HCT116 (cell line): Measurements from ENCODE around the gene ACP1. TPM values are rescaled to one million over a fixed set of nuclear protein-coding genes. Genes with fewer than 3 reads are reported as not detected.

Experiments
- ATAC-seq: fragments of 200-7000 bp; cut with Tn5 transposase; 2 replicates; pipeline ENCODE4 v1.9.1; 2020; ENCODE audit warnings: mild to moderate bottlenecking, moderate library complexity
- BruUV-seq: library from RNA; stranded (reverse); fragments of 400-500 nt; replicated peaks from 2 replicates; lab custom pipeline; 2021; lab: Mats Ljungman, UMichigan
- CTCF ChIA-PET: fragments of 300-600 bp; sonication (Branson Sonifier 250); formaldehyde crosslinking; loops from one replicate; lab custom pipeline; 2021; ENCODE audit warnings: antibody characterized with exemption; lab: Charles Lee
- POLR2A ChIA-PET: fragments of 300-600, 350-600 bp; sonication (Branson Sonifier 250); formaldehyde crosslinking; loops from one replicate; lab custom pipeline; 2021; ENCODE audit warnings: antibody characterized with exemption; lab: Charles Lee
- RAD21 ChIA-PET, 2 experiments: fragments of 300-600 bp; sonication (Branson Sonifier 250); formaldehyde crosslinking; loops; one replicate each; lab custom pipeline; 2023; ENCODE audit warnings: low total read pairs in 2 of 2; ENCODE audit not compliant: uncharacterized antibody in 2 of 2, unreplicated experiment in 2 of 2, low non-redundant PET in 1 of 2; lab: Charles Lee
- DNase-seq: peaks from one replicate; pipeline ENCODE4 v3.0.0-alpha.2; 2010; ENCODE audit warnings: low read depth, low spot score
- H2AFZ ChIP-seq: fragments of 200-600 bp; shearing (Covaris generic), sonication (generic); 2 replicates; pipeline ENCODE4 v1.6.1; 2017; ENCODE audit warnings: low read depth, mixed run types, mixed read lengths, antibody characterized with exemption, low read length; ENCODE audit not compliant: poor library complexity, severe bottlenecking
- H3K27ac ChIP-seq: 2 replicates; pipeline ENCODE4 v1.5.1; 2012; ENCODE audit warnings: low read depth, low read length
- H3K27me3 ChIP-seq: fragments of 200-600 bp; sonication (generic); 2 replicates; pipeline ENCODE4 v1.6.1; 2016; ENCODE audit warnings: mixed run types, low read length, mixed read lengths; ENCODE audit not compliant: insufficient read depth
- H3K36me3 ChIP-seq, 2 experiments: fragments of 200-500 bp in 1 of 2; fragments of 200-600 bp in 1 of 2; sonication (Bioruptor generic) in 1 of 2; sonication (generic) in 1 of 2; 2 replicates each; pipeline versions ENCODE4 v1.5.1 to v1.6.1; 2014 to 2016; ENCODE audit warnings: low read length in 2 of 2, inconsistent platforms in 1 of 2, mixed read lengths in 1 of 2, mixed run types in 1 of 2; ENCODE audit not compliant: insufficient read depth in 2 of 2, control insufficient read depth in 1 of 2
- H3K4me1 ChIP-seq, 2 experiments: fragments of 200-600 bp in 1 of 2; sonication (generic) in 1 of 2; 2 replicates each; pipeline versions ENCODE4 v1.5.1 to v1.6.1; 2012 to 2017; ENCODE audit warnings: low read length in 2 of 2, inconsistent platforms in 1 of 2, mild to moderate bottlenecking in 1 of 2, mixed read lengths in 1 of 2, mixed run types in 1 of 2, moderate library complexity in 1 of 2; ENCODE audit not compliant: insufficient read depth in 2 of 2, control insufficient read depth in 1 of 2
- H3K4me2 ChIP-seq: fragments of 200-600 bp; sonication (generic); 2 replicates; pipeline ENCODE4 v1.6.1; 2017; ENCODE audit warnings: mixed run types, low read length, mixed read lengths
- H3K4me3 ChIP-seq, 2 experiments: fragments of 200-600 bp in 1 of 2; sonication (generic) in 1 of 2; replicated peaks in 1 of 2; 2 replicates each; pipeline ENCODE4 v1.5.1; 2011 to 2016; ENCODE audit warnings: low read length in 2 of 2, control low read depth in 1 of 2, low read depth in 1 of 2, mild to moderate bottlenecking in 1 of 2, mixed read lengths in 1 of 2, mixed run types in 1 of 2
- H3K79me2 ChIP-seq: fragments of 200-600 bp; sonication (generic); 2 replicates; pipeline ENCODE4 v1.6.1; 2017; ENCODE audit warnings: mild to moderate bottlenecking, mixed run types, low read length, moderate library complexity, mixed read lengths; ENCODE audit not compliant: insufficient read depth
- H3K9ac ChIP-seq: fragments of 200-600 bp; sonication (generic); 2 replicates; pipeline ENCODE4 v1.6.1; 2016; ENCODE audit warnings: low read length, mixed read lengths
- H3K9me2 ChIP-seq: fragments of 200-600 bp; sonication (generic), shearing (Covaris generic); 2 replicates; pipeline ENCODE4 v1.6.1; 2017; ENCODE audit warnings: mixed run types, mild to moderate bottlenecking, moderate library complexity; ENCODE audit not compliant: insufficient read depth
- H3K9me3 ChIP-seq, 2 experiments: fragments of 200-500 bp in 1 of 2; fragments of 200-600 bp in 1 of 2; sonication (Bioruptor generic) in 1 of 2; sonication (generic) in 1 of 2; 2 replicates each; pipeline ENCODE4 v1.6.1; 2014 to 2017; ENCODE audit warnings: low read length in 2 of 2, mixed read lengths in 2 of 2, inconsistent platforms in 1 of 2, low read depth in 1 of 2, mild to moderate bottlenecking in 1 of 2, mixed run types in 1 of 2, moderate library complexity in 1 of 2; ENCODE audit not compliant: control insufficient read depth in 1 of 2, insufficient read depth in 1 of 2
- H4K20me1 ChIP-seq: fragments of 200-600 bp; sonication (generic), shearing (Covaris generic); 2 replicates; pipeline ENCODE4 v1.6.1; 2017; ENCODE audit warnings: mixed run types, mild to moderate bottlenecking, moderate library complexity; ENCODE audit not compliant: insufficient read depth
- CEBPB ChIP-seq: IDR thresholded peaks from 2 replicates; pipeline ENCODE4 v1.6.1; 2012; ENCODE audit warnings: low read depth
- FOSL1 ChIP-seq: IDR thresholded peaks from 2 replicates; pipeline ENCODE4 v1.6.1; 2012; ENCODE audit warnings: low read depth
- RAD21 ChIP-seq: IDR thresholded peaks from 2 replicates; pipeline ENCODE4 v1.6.1; 2012; ENCODE audit warnings: low read depth, mild to moderate bottlenecking
- REST ChIP-seq: IDR thresholded peaks from 2 replicates; pipeline ENCODE4 v1.6.1; 2012; ENCODE audit warnings: low read depth
- SIN3A ChIP-seq: IDR thresholded peaks from 2 replicates; pipeline ENCODE4 v1.6.1; 2012; ENCODE audit warnings: low read depth
- TCF7L2 ChIP-seq: IDR thresholded peaks from 2 replicates; pipeline ENCODE4 v1.7.0; 2011; ENCODE audit warnings: borderline replicate concordance, inconsistent platforms; ENCODE audit not compliant: insufficient read depth, insufficient read length; ENCODE audit errors: extremely low read depth
- ZBTB33 ChIP-seq: IDR thresholded peaks from 2 replicates; pipeline ENCODE4 v1.6.1; 2011; ENCODE audit warnings: mild to moderate bottlenecking, low read length, moderate library complexity; ENCODE audit not compliant: insufficient replicate concordance; ENCODE audit errors: extremely low read depth
- ZFX ChIP-seq: fragments of 450-650 bp; IDR thresholded peaks from 2 replicates; pipeline ENCODE4 v1.6.1; 2017
- ZNF274 ChIP-seq: fragments of 200-500 bp; sonication (Bioruptor generic); IDR thresholded peaks from 2 replicates; pipeline ENCODE4 v1.6.1; 2014; ENCODE audit warnings: mild to moderate bottlenecking, low read depth, low read length, inconsistent platforms
- intact Hi-C: fragments of 100-400 bp; cut with micrococcal nuclease; formaldehyde crosslinking; loops from 2 replicates; pipeline ENCODE4 v1.10.0; 2022
- total RNA-seq: library from RNA; stranded (reverse); gene quantifications from one replicate; pipeline ENCODE4 v1.2.1, GENCODE V29; 2021; ENCODE audit not compliant: unreplicated experiment

Gene ACP1
- total RNA-seq, 1 experiment from 2014 or later = 113 TPM

- Histone ChIP-seq H2AFZ (no peak overlapping the region), H3K27ac (no peak overlapping the region), H3K79me2 (peaks cover 67% of the 10 kb centered on the region), H3K4me3 (no peak overlapping the region), H3K36me3 (peaks cover 43 to 57% of the 10 kb centered on the region in 2 experiments), H3K4me2 (no peak overlapping the region), H3K9me2 (no peaks in the 10 kb centered on the region), H3K9me3 (no peaks in the 10 kb centered on the region), H3K27me3 (no peaks in the 10 kb centered on the region), H3K4me1 (no peaks in the 10 kb centered on the region), H3K9ac (no peak overlapping the region), H4K20me1 (peaks cover 19% of the 10 kb centered on the region; the same call in 1 of the 2 replicates)
- intact Hi-C loops = no loop called here
- RAD21 ChIA-PET = no interaction called here
- no peak for ATAC-seq
- DNase-seq = no peak
- no TSS peak for BruUV-seq
- TF ChIP-seq TCF7L2 (no peak), CEBPB (no peak), ZNF274 (no peak), REST (no peak), FOSL1 (no peak), ZFX (no peak), RAD21 (no peak), ZBTB33 (no peak), SIN3A (no peak)
- CTCF ChIA-PET = no interaction called here
- POLR2A ChIA-PET = no interaction called here
Measured at GRCh38 chr2:278312-278926, 13.7 kb downstream of the ACP1 start.
